Activated CD4-positive, alpha-beta memory T cell treated with anti-CD3 and anti-CD28 coated beads for 36 hours (primary cell): ENCODE measurements around the gene MCM6. TPM values are rescaled to one million over a fixed set of nuclear protein-coding genes. Genes with fewer than 3 reads are reported as not detected.
"Not testable (repeated sequence)": the region's sequence is repeated elsewhere in the genome, so short reads cannot be mapped to it uniquely, and the experiment has no call there.

ENCODE experiments used
- CTCF ChIA-PET: fragments of 350-600 bp; sonication (Branson Sonifier 250); formaldehyde crosslinking; loops from one replicate; lab custom pipeline; 2021; ENCODE audit warnings: antibody characterized with exemption, inconsistent platforms; lab: Charles Lee
- POLR2A ChIA-PET: fragments of 350-600 bp; sonication (Branson Sonifier 250); formaldehyde crosslinking; loops from one replicate; lab custom pipeline; 2021; ENCODE audit warnings: antibody characterized with exemption; lab: Charles Lee
- DNase-seq: peaks from one replicate; pipeline ENCODE4 v3.0.0-alpha.2; 2020
- H3K27ac Mint-ChIP-seq: one replicate; pipeline ENCODE4 v1.8.0; 2021; ENCODE audit warnings: mixed read lengths
- H3K27me3 Mint-ChIP-seq: one replicate; pipeline ENCODE4 v1.8.0; 2021; ENCODE audit warnings: mixed read lengths
- H3K36me3 Mint-ChIP-seq: one replicate; pipeline ENCODE4 v1.8.0; 2021; ENCODE audit warnings: mixed read lengths
- H3K4me1 Mint-ChIP-seq: one replicate; pipeline ENCODE4 v1.8.0; 2021; ENCODE audit warnings: low read depth, mixed read lengths
- H3K4me3 Mint-ChIP-seq: one replicate; pipeline ENCODE4 v1.8.0; 2021; ENCODE audit warnings: mild to moderate bottlenecking, mixed read lengths
- H3K9me3 Mint-ChIP-seq: one replicate; pipeline ENCODE4 v1.8.0; 2021; ENCODE audit warnings: mixed read lengths
- intact Hi-C: fragments of 100-400 bp; cut with micrococcal nuclease; formaldehyde crosslinking; loops from one replicate; pipeline ENCODE4 v1.15.1; 2023
- total RNA-seq, 2 experiments: library from RNA; stranded (reverse); gene quantifications; one replicate each; pipeline ENCODE4 v1.2.3, GENCODE V29; 2021

MCM6 gene
- total RNA-seq, 2 experiments from 2014 or later: 280 to 284 TPM

GRCh38 chr2:135798275-135798705 lies 78.0 kb downstream of the MCM6 start:
- no peak for DNase-seq
- H3K27ac Mint-ChIP-seq: no peak overlapping the region
- peaks cover 28% of the 10 kb centered on the region for H3K9me3 Mint-ChIP-seq
- no peak overlapping the region for H3K4me3 Mint-ChIP-seq
- no peaks in the 10 kb centered on the region for H3K27me3 Mint-ChIP-seq
- ChIA-PET POLR2A (no interaction called here), CTCF (interaction anchor here (0.6 to 6.5 kb wide), 33 partner anchors 8 to 809 kb away, joined by 3 to 77 read pairs (median 5); partner anchors contain the start of gene LCT)
- H3K4me1 Mint-ChIP-seq: peaks cover 8% of the 10 kb centered on the region
- peaks cover 6% of the 10 kb centered on the region for H3K36me3 Mint-ChIP-seq
- intact Hi-C loops: loop anchor here (5.0 to 10.0 kb wide), 2 partner anchors 183 to 326 kb away; no protein-coding TSS in a partner anchor

GRCh38 chr2:135797497-135798274 lies 78.6 kb downstream of the MCM6 start:
- ChIA-PET CTCF (interaction anchor here (0.6 to 6.5 kb wide), 43 partner anchors 8 to 808 kb away, joined by 3 to 77 read pairs (median 4); partner anchors contain the start of gene LCT), POLR2A (no interaction called here)
- H3K9me3 Mint-ChIP-seq: peaks cover 28% of the 10 kb centered on the region
- no peak overlapping the region for H3K27ac Mint-ChIP-seq
- peaks cover 12% of the 10 kb centered on the region for H3K4me1 Mint-ChIP-seq
- DNase-seq: peak; percentile 89
- intact Hi-C loops: loop anchor here (1.0 to 10.0 kb wide), 4 partner anchors 23 to 809 kb away; no protein-coding TSS in a partner anchor
- no peak overlapping the region for H3K4me3 Mint-ChIP-seq
- H3K36me3 Mint-ChIP-seq: peaks cover 6% of the 10 kb centered on the region
- no peaks in the 10 kb centered on the region for H3K27me3 Mint-ChIP-seq

- no peak for DNase-seq
- Mint-ChIP-seq H3K27me3 (no peaks in the 10 kb centered on the region), H3K4me3 (no peak overlapping the region), H3K27ac (no peak overlapping the region), H3K4me1 (peaks cover 18% of the 10 kb centered on the region), H3K9me3 (peaks cover 18% of the 10 kb centered on the region), H3K36me3 (peaks cover 6% of the 10 kb centered on the region)
- intact Hi-C loops: loop anchor here (1.0 to 10.0 kb wide), 4 partner anchors 24 to 808 kb away; no protein-coding TSS in a partner anchor
- POLR2A ChIA-PET: no interaction called here
- CTCF ChIA-PET: interaction anchor here (0.7 to 6.5 kb wide), 22 partner anchors 8 to 807 kb away, joined by 3 to 77 read pairs (median 11); no protein-coding TSS in a partner anchor
Observed at GRCh38 chr2:135796606-135797005, 79.6 kb downstream of the MCM6 start.

- CTCF ChIA-PET: interaction anchor here (0.6 to 6.5 kb wide), 4 partner anchors 20 to 791 kb away, joined by 3 to 77 read pairs (median 18); no protein-coding TSS in a partner anchor
- not testable (repeated sequence) for H3K4me3 Mint-ChIP-seq
Observed at GRCh38 chr2:135795641-135796040, 80.6 kb downstream of the MCM6 start.

GRCh38 chr2:135792401-135793150 lies 83.7 kb downstream of the MCM6 start:
- intact Hi-C loops: loop anchor here (2.0 to 10.0 kb wide), 2 partner anchors 48 to 178 kb away; no protein-coding TSS in a partner anchor
- H3K27ac Mint-ChIP-seq: no peak overlapping the region
- no peaks in the 10 kb centered on the region for H3K36me3 Mint-ChIP-seq
- no peak overlapping the region for H3K4me3 Mint-ChIP-seq
- H3K27me3 Mint-ChIP-seq: no peaks in the 10 kb centered on the region
- DNase-seq: peak; percentile 55
- ChIA-PET POLR2A (no interaction called here), CTCF (no interaction called here)
- H3K4me1 Mint-ChIP-seq: peaks cover 18% of the 10 kb centered on the region
- H3K9me3 Mint-ChIP-seq: no peaks in the 10 kb centered on the region

More at GRCh38 chr2:135795641-135796040, 80.6 kb downstream of the MCM6 start:
- peaks cover 12% of the 10 kb centered on the region for H3K9me3 Mint-ChIP-seq
- intact Hi-C loops: loop anchor here (2.0 to 10.0 kb wide), 3 partner anchors 181 to 807 kb away; no protein-coding TSS in a partner anchor
- H3K4me1 Mint-ChIP-seq: peaks cover 18% of the 10 kb centered on the region
- H3K27me3 Mint-ChIP-seq, POLR2A ChIA-PET, DNase-seq, H3K36me3 Mint-ChIP-seq, H3K27ac Mint-ChIP-seq: not testable (repeated sequence)

- CTCF ChIA-PET: interaction anchor here (0.9 kb wide), 1 partner anchor 8 kb away, joined by 4 read pairs; no protein-coding TSS in a partner anchor
- no peak overlapping the region for H3K4me3 Mint-ChIP-seq
- intact Hi-C loops: loop anchor here (2.0 to 10.0 kb wide), 2 partner anchors 47 to 177 kb away; no protein-coding TSS in a partner anchor
- POLR2A ChIA-PET: no interaction called here
- H3K9me3 Mint-ChIP-seq: no peaks in the 10 kb centered on the region
- H3K27ac Mint-ChIP-seq: no peak overlapping the region
- peaks cover 4% of the 10 kb centered on the region for H3K36me3 Mint-ChIP-seq
- no peaks in the 10 kb centered on the region for H3K27me3 Mint-ChIP-seq
- peaks cover 16% of the 10 kb centered on the region for H3K4me1 Mint-ChIP-seq
- DNase-seq: no peak
Observed at GRCh38 chr2:135791418-135792190, 84.6 kb downstream of the MCM6 start.

- H3K36me3 Mint-ChIP-seq: peaks cover 9% of the 10 kb centered on the region
- intact Hi-C loops: loop anchor here (10.0 kb wide), 1 partner anchor 176 kb away; no protein-coding TSS in a partner anchor
- H3K4me1 Mint-ChIP-seq: peaks cover 16% of the 10 kb centered on the region
- no peaks in the 10 kb centered on the region for H3K9me3 Mint-ChIP-seq
- ChIA-PET POLR2A (no interaction called here), CTCF (interaction anchor here (0.9 kb wide), 1 partner anchor 10 kb away, joined by 4 read pairs; no protein-coding TSS in a partner anchor)
- no peak for DNase-seq
- H3K27ac Mint-ChIP-seq: no peak overlapping the region
- no peaks in the 10 kb centered on the region for H3K27me3 Mint-ChIP-seq
- no peak overlapping the region for H3K4me3 Mint-ChIP-seq
Observed at GRCh38 chr2:135790423-135790822, 85.8 kb downstream of the MCM6 start.

Other genes with a start within 250 kb of the MCM6 start
- gene UBXN4, start 134.6 kb downstream of the MCM6 start, total RNA-seq: 100 to 1,000 TPM; 107 TPM
- gene LCT, start 39.3 kb downstream of the MCM6 start, total RNA-seq: under 1 TPM; 0.02 to 0.05 TPM
- 100 to 1,000 TPM; 215 to 218 TPM for gene DARS1, start 109.2 kb upstream of the MCM6 start, total RNA-seq
- gene CXCR4, start 241.7 kb upstream of the MCM6 start, total RNA-seq: 100 to 1,000 TPM; 139 to 141 TPM